Activated effector memory CD4-positive, alpha-beta T cell treated with Interleukin-2 at 50 U/mL for 16 hours (primary cell): ENCODE results near the gene AHCY.
"Not testable (repeated sequence)": the region's sequence is repeated elsewhere in the genome, so short reads cannot be mapped to it uniquely, and the experiment has no call there.

Experiments used
- DNase-seq: peaks from one replicate; pipeline ENCODE4 v3.0.0-alpha.2; 2020

The AHCY gene

GRCh38 chr20:34322267-34323105, 19.3 kb upstream of the AHCY start:
- no peak for DNase-seq

- DNase-seq: no peak
Measured at GRCh38 chr20:34320861-34321260, 17.7 kb upstream of the AHCY start.

- no peak for DNase-seq
Measured at GRCh38 chr20:34318609-34319443, 15.7 kb upstream of the AHCY start.

- DNase-seq: no peak
Measured at GRCh38 chr20:34316196-34316814, 13.2 kb upstream of the AHCY start.

- DNase-seq: no peak
Measured at GRCh38 chr20:34315236-34315635, 12.1 kb upstream of the AHCY start.

- peak; percentile 78 for DNase-seq
Measured at GRCh38 chr20:34312544-34313217, 9.5 kb upstream of the AHCY start.

- no peak for DNase-seq
Measured at GRCh38 chr20:34312024-34312460, 8.9 kb upstream of the AHCY start.

GRCh38 chr20:34311118-34312023, 8.2 kb upstream of the AHCY start:
- no peak for DNase-seq

GRCh38 chr20:34310481-34311117, 7.4 kb upstream of the AHCY start:
- no peak for DNase-seq

GRCh38 chr20:34309691-34310090, 6.5 kb upstream of the AHCY start:
- DNase-seq: no peak

- no peak for DNase-seq
Measured at GRCh38 chr20:34305333-34306230, 2.4 kb upstream of the AHCY start.

GRCh38 chr20:34302312-34302722, 838 bp downstream of the AHCY start:
- no peak for DNase-seq

- no peak for DNase-seq
Measured at GRCh38 chr20:34301587-34302311, 1.4 kb downstream of the AHCY start.

GRCh38 chr20:34300809-34301586, 2.2 kb downstream of the AHCY start:
- DNase-seq: no peak

- DNase-seq: no peak
Measured at GRCh38 chr20:34300256-34300806, 2.8 kb downstream of the AHCY start.

GRCh38 chr20:34299556-34300255, 3.4 kb downstream of the AHCY start:
- no peak for DNase-seq

GRCh38 chr20:34298294-34298784, 4.8 kb downstream of the AHCY start:
- not testable (repeated sequence) for DNase-seq
